Central memory CD8-positive, alpha-beta T cell (primary cell): ENCODE measurements around the gene LYRM4.

Source experiments
- ATAC-seq: fragments of 150-1000 bp; cut with Tn5 transposase; replicated peaks from 2 replicates; pipeline ENCODE4 v1.10.0; 2022; ENCODE audit warnings: mild to moderate bottlenecking, moderate FRiP score, moderate number of reproducible peaks; ENCODE audit not compliant: poor library complexity, severe bottlenecking; ENCODE audit errors: extremely low read depth
- DNase-seq, 2 donors: peaks; one replicate each; pipeline ENCODE4 v3.0.0; 2021; ENCODE audit warnings: low spot score in 2 of 2
- H3K27ac Mint-ChIP-seq: one replicate; pipeline ENCODE4 v1.8.0; 2022; ENCODE audit warnings: low read depth, mild to moderate bottlenecking, moderate library complexity, mixed read lengths
- H3K27me3 Mint-ChIP-seq: one replicate; pipeline ENCODE4 v1.8.0; 2022; ENCODE audit warnings: mixed read lengths
- H3K36me3 Mint-ChIP-seq: one replicate; pipeline ENCODE4 v1.8.0; 2022; ENCODE audit warnings: mild to moderate bottlenecking, moderate library complexity, mixed read lengths; ENCODE audit not compliant: insufficient read depth
- H3K4me1 Mint-ChIP-seq: one replicate; pipeline ENCODE4 v1.8.0; 2022; ENCODE audit warnings: mixed read lengths
- H3K4me3 Mint-ChIP-seq: one replicate; pipeline ENCODE4 v1.8.0; 2022; ENCODE audit warnings: mild to moderate bottlenecking, moderate library complexity, mixed read lengths
- H3K9me3 Mint-ChIP-seq: one replicate; pipeline ENCODE4 v1.8.0; 2022; ENCODE audit warnings: mixed read lengths

LYRM4 gene

GRCh38 chr6:5191722-5192121 is 69.0 kb downstream of the LYRM4 start:
- Mint-ChIP-seq H3K4me1 (no peaks in the 10 kb centered on the region), H3K36me3 (peaks cover 2% of the 10 kb centered on the region), H3K4me3 (no peak overlapping the region), H3K27ac (no peak overlapping the region), H3K9me3 (no peaks in the 10 kb centered on the region), H3K27me3 (no peaks in the 10 kb centered on the region)
- DNase-seq (no peak), ATAC-seq (no peak)

- Mint-ChIP-seq H3K9me3 (no peaks in the 10 kb centered on the region), H3K27ac (no peak overlapping the region), H3K27me3 (no peaks in the 10 kb centered on the region), H3K4me3 (no peak overlapping the region), H3K4me1 (no peaks in the 10 kb centered on the region), H3K36me3 (peaks cover 2% of the 10 kb centered on the region)
- ATAC-seq (no peak), DNase-seq (no peak)
These were observed 69.5 kb downstream of the LYRM4 start for GRCh38 chr6:5191222-5191621.

GRCh38 chr6:5190507-5190906 is 70.2 kb downstream of the LYRM4 start:
- H3K9me3 Mint-ChIP-seq: no peaks in the 10 kb centered on the region
- DNase-seq (no peak), ATAC-seq (no peak)
- no peaks in the 10 kb centered on the region for H3K27me3 Mint-ChIP-seq
- no peak overlapping the region for H3K4me3 Mint-ChIP-seq
- no peaks in the 10 kb centered on the region for H3K4me1 Mint-ChIP-seq
- no peak overlapping the region for H3K27ac Mint-ChIP-seq
- no peaks in the 10 kb centered on the region for H3K36me3 Mint-ChIP-seq

GRCh38 chr6:5188646-5189045 is 72.1 kb downstream of the LYRM4 start:
- Mint-ChIP-seq H3K4me3 (no peak overlapping the region), H3K36me3 (no peaks in the 10 kb centered on the region), H3K27me3 (no peaks in the 10 kb centered on the region), H3K4me1 (no peaks in the 10 kb centered on the region), H3K9me3 (no peaks in the 10 kb centered on the region), H3K27ac (no peak overlapping the region)
- DNase-seq: no peak
- ATAC-seq: no peak

- no peak for ATAC-seq
- no peak overlapping the region for H3K27ac Mint-ChIP-seq
- H3K4me3 Mint-ChIP-seq: no peak overlapping the region
- no peaks in the 10 kb centered on the region for H3K9me3 Mint-ChIP-seq
- no peaks in the 10 kb centered on the region for H3K4me1 Mint-ChIP-seq
- no peak for DNase-seq
- H3K36me3 Mint-ChIP-seq: no peaks in the 10 kb centered on the region
- no peaks in the 10 kb centered on the region for H3K27me3 Mint-ChIP-seq
These were observed 75.9 kb downstream of the LYRM4 start for GRCh38 chr6:5184878-5185277.

GRCh38 chr6:5184218-5184617 is 76.5 kb downstream of the LYRM4 start:
- Mint-ChIP-seq H3K27me3 (no peaks in the 10 kb centered on the region), H3K4me3 (no peak overlapping the region), H3K27ac (no peak overlapping the region), H3K4me1 (peaks cover 3% of the 10 kb centered on the region), H3K36me3 (no peaks in the 10 kb centered on the region), H3K9me3 (no peaks in the 10 kb centered on the region)
- DNase-seq (no peak), ATAC-seq (no peak)

GRCh38 chr6:5181510-5182317 is 79.0 kb downstream of the LYRM4 start:
- Mint-ChIP-seq H3K4me1 (peaks cover 5% of the 10 kb centered on the region), H3K9me3 (no peaks in the 10 kb centered on the region), H3K4me3 (no peak overlapping the region), H3K27ac (no peak overlapping the region), H3K36me3 (no peaks in the 10 kb centered on the region), H3K27me3 (no peaks in the 10 kb centered on the region)
- DNase-seq: no peak
- no peak for ATAC-seq

GRCh38 chr6:5180636-5181035 is 80.1 kb downstream of the LYRM4 start:
- no peaks in the 10 kb centered on the region for H3K9me3 Mint-ChIP-seq
- H3K27me3 Mint-ChIP-seq: no peaks in the 10 kb centered on the region
- H3K36me3 Mint-ChIP-seq: no peaks in the 10 kb centered on the region
- no peak overlapping the region for H3K27ac Mint-ChIP-seq
- DNase-seq (no peak), ATAC-seq (no peak)
- H3K4me3 Mint-ChIP-seq: no peak overlapping the region
- H3K4me1 Mint-ChIP-seq: peaks cover 9% of the 10 kb centered on the region

- Mint-ChIP-seq H3K36me3 (no peaks in the 10 kb centered on the region), H3K4me1 (peaks cover 16% of the 10 kb centered on the region), H3K27ac (no peak overlapping the region), H3K27me3 (no peaks in the 10 kb centered on the region), H3K9me3 (no peaks in the 10 kb centered on the region), H3K4me3 (no peak overlapping the region)
- no peak for ATAC-seq
- no peak for DNase-seq
These were observed 80.8 kb downstream of the LYRM4 start for GRCh38 chr6:5179917-5180316.

GRCh38 chr6:5178806-5179205 is 81.9 kb downstream of the LYRM4 start:
- no peak for DNase-seq
- no peaks in the 10 kb centered on the region for H3K9me3 Mint-ChIP-seq
- peaks cover 3% of the 10 kb centered on the region for H3K36me3 Mint-ChIP-seq
- no peak overlapping the region for H3K4me3 Mint-ChIP-seq
- H3K27ac Mint-ChIP-seq: no peak overlapping the region
- peaks cover 28% of the 10 kb centered on the region for H3K4me1 Mint-ChIP-seq
- H3K27me3 Mint-ChIP-seq: no peaks in the 10 kb centered on the region
- ATAC-seq: no peak

GRCh38 chr6:5175635-5176034 is 85.1 kb downstream of the LYRM4 start:
- Mint-ChIP-seq H3K36me3 (peaks cover 4% of the 10 kb centered on the region), H3K27ac (peak overlapping the region; percentile 87), H3K4me3 (peak overlapping the region; percentile 65), H3K27me3 (no peaks in the 10 kb centered on the region), H3K9me3 (no peaks in the 10 kb centered on the region), H3K4me1 (peaks cover 39% of the 10 kb centered on the region)
- no peak for DNase-seq
- no peak for ATAC-seq

GRCh38 chr6:5174756-5175549 is 85.8 kb downstream of the LYRM4 start:
- DNase-seq (no peak), ATAC-seq (peak; percentile 63)
- Mint-ChIP-seq H3K4me3 (peak overlapping the region; percentile 65), H3K36me3 (peaks cover 4% of the 10 kb centered on the region), H3K27ac (peak overlapping the region; percentile 87), H3K27me3 (no peaks in the 10 kb centered on the region), H3K9me3 (no peaks in the 10 kb centered on the region), H3K4me1 (peaks cover 39% of the 10 kb centered on the region)

GRCh38 chr6:5174244-5174643 is 86.5 kb downstream of the LYRM4 start:
- H3K27ac Mint-ChIP-seq: peak overlapping the region; percentile 87
- H3K4me1 Mint-ChIP-seq: peaks cover 36% of the 10 kb centered on the region
- no peaks in the 10 kb centered on the region for H3K9me3 Mint-ChIP-seq
- H3K4me3 Mint-ChIP-seq: peak overlapping the region; percentile 65
- DNase-seq (peak in 1 of 2 donors; percentile 42), ATAC-seq (peak; percentile 96)
- H3K27me3 Mint-ChIP-seq: no peaks in the 10 kb centered on the region
- peaks cover 4% of the 10 kb centered on the region for H3K36me3 Mint-ChIP-seq
